K562 (cell line): Measurements from ENCODE around the gene LTBP4. TPM values are rescaled to one million over a fixed set of nuclear protein-coding genes. Genes with fewer than 3 reads are reported as not detected.

Experiments
- ATAC-seq: fragments of 200-7000 bp; cut with Tn5 transposase; 3 replicates; pipeline ENCODE4 v1.9.1; 2020; ENCODE audit warnings: moderate library complexity
- BruUV-seq: library from RNA; stranded (reverse); fragments of 400-500 nt; replicated peaks from 2 replicates; lab custom pipeline; 2021; lab: Mats Ljungman, UMichigan
- CTCF ChIA-PET: fragments of 300-600 bp; formaldehyde crosslinking; extraction: SDS; loops from one replicate; lab custom pipeline; 2021; ENCODE audit warnings: low intra/inter-chr PET ratio; lab: Yijun Ruan, JAX
- POLR2A ChIA-PET: fragments of 300-600, 350-650 bp; sonication (Branson Sonifier 250); formaldehyde crosslinking; extraction: SDS; loops from one replicate; lab custom pipeline; 2021; ENCODE audit warnings: antibody characterized with exemption, inconsistent platforms; lab: Yijun Ruan, JAX
- DNase-seq, 4 experiments: peaks; one replicate each; pipeline versions ENCODE4 v3.0.0 to v3.0.0-alpha.2; 2011 to 2018; ENCODE audit warnings: low spot score in 3 of 4, mixed read lengths in 3 of 4; ENCODE audit errors: extremely low read depth in 1 of 4
- FAIRE-seq: peaks from 2 replicates; lab custom pipeline; 2011; peaks lifted over from hg19 to GRCh38; lab: Jason Lieb, UNC
- H2AFZ ChIP-seq: 2 replicates; pipeline ENCODE4 v1.6.0; 2011; ENCODE audit warnings: low read depth, low read length, control low read depth, inconsistent platforms
- H3K27ac ChIP-seq: fragments of 200-600 bp; 3 replicates; pipeline ENCODE4 v1.8.0; 2011; ENCODE audit warnings: low read depth, mild to moderate bottlenecking, control low read depth, inconsistent platforms, low read length, moderate library complexity, mixed read lengths; ENCODE audit errors: extremely low read depth
- H3K27me3 ChIP-seq, 2 experiments: fragments of 300-600 bp in 1 of 2; 2 replicates in 1 of 2; 3 replicates in 1 of 2; pipeline versions ENCODE4 v1.6.0 to v1.8.0; 2011; ENCODE audit warnings: inconsistent platforms in 2 of 2, low read length in 2 of 2, mild to moderate bottlenecking in 1 of 2, mixed read lengths in 1 of 2, moderate library complexity in 1 of 2; ENCODE audit not compliant: control insufficient read depth in 2 of 2, insufficient read depth in 2 of 2
- H3K36me3 ChIP-seq: fragments of 300-600 bp; 3 replicates; pipeline ENCODE4 v1.8.0; 2011; ENCODE audit warnings: mild to moderate bottlenecking, low read length, inconsistent platforms; ENCODE audit not compliant: control insufficient read depth, insufficient read depth
- H3K4me1 ChIP-seq, 2 experiments: fragments of 200-600 bp in 1 of 2; replicated peaks in 1 of 2; 2 replicates in 1 of 2; 3 replicates in 1 of 2; pipeline versions ENCODE4 v1.5.1 to v1.8.0; 2011; ENCODE audit warnings: inconsistent platforms in 2 of 2, low read length in 2 of 2, mild to moderate bottlenecking in 1 of 2, mixed read lengths in 1 of 2, moderate library complexity in 1 of 2; ENCODE audit not compliant: control insufficient read depth in 2 of 2, insufficient read depth in 2 of 2
- H3K4me2 ChIP-seq: 2 replicates; pipeline ENCODE4 v1.6.1; 2011; ENCODE audit warnings: low read length, control low read depth, inconsistent platforms, mixed read lengths; ENCODE audit not compliant: insufficient read depth
- H3K4me3 ChIP-seq: fragments of 200-600 bp; sonication (generic), shearing (Covaris generic); 2 replicates; pipeline ENCODE4 v1.5.1; 2016; ENCODE audit warnings: control low read depth, inconsistent platforms
- H3K79me2 ChIP-seq: fragments of 200-600 bp; 3 replicates; pipeline ENCODE4 v1.8.0; 2011; ENCODE audit warnings: low read length, inconsistent platforms; ENCODE audit not compliant: control insufficient read depth, insufficient read depth
- H3K9ac ChIP-seq, 2 experiments: 2 replicates each; pipeline versions ENCODE4 v1.6.0 to v1.6.1; 2011; ENCODE audit warnings: low read depth in 2 of 2, low read length in 2 of 2, control low read depth in 1 of 2, inconsistent platforms in 1 of 2, mild to moderate bottlenecking in 1 of 2, mixed read lengths in 1 of 2; ENCODE audit not compliant: insufficient read depth in 1 of 2
- H3K9me1 ChIP-seq: one replicate; pipeline ENCODE4 v1.6.0; 2011; ENCODE audit warnings: inconsistent platforms, mild to moderate bottlenecking, low read length, moderate library complexity; ENCODE audit not compliant: control insufficient read depth, insufficient read depth
- H3K9me3 ChIP-seq: replicated peaks from 2 replicates; pipeline ENCODE4 v1.5.1; 2011; ENCODE audit warnings: low read depth, low read length, inconsistent platforms; ENCODE audit not compliant: control insufficient read depth, insufficient read depth
- H4K20me1 ChIP-seq: replicated peaks from 2 replicates; pipeline ENCODE4 v1.6.1; 2011; ENCODE audit warnings: low read length, inconsistent platforms, mixed read lengths; ENCODE audit not compliant: control insufficient read depth, insufficient read depth
- DMBX1 ChIP-seq: fragments of 250-450 bp; sonication (Bioruptor Pico); IDR thresholded peaks from 2 replicates; pipeline ENCODE4 v1.8.0; 2022; ENCODE audit warnings: inconsistent platforms, mild to moderate bottlenecking, moderate library complexity, borderline replicate concordance
- HDAC3 ChIP-seq: fragments of 450-650 bp; IDR thresholded peaks from 2 replicates; pipeline ENCODE4 v1.6.1; 2018; ENCODE audit warnings: borderline replicate concordance, mild to moderate bottlenecking, moderate library complexity; ENCODE audit not compliant: partially characterized antibody
- IFI16 ChIP-seq: fragments of 250-450 bp; sonication (Bioruptor Pico); IDR thresholded peaks from 2 replicates; pipeline ENCODE4 v2.1.2; 2022; ENCODE audit warnings: mild to moderate bottlenecking, inconsistent platforms
- MTA2 ChIP-seq: fragments of 450-650 bp; IDR thresholded peaks from 2 replicates; pipeline ENCODE4 v1.6.1; 2016; ENCODE audit warnings: low read depth
- TBP ChIP-seq: optimal IDR thresholded peaks from 2 replicates; pipeline ENCODE3; 2011; ENCODE audit warnings: low read depth, low read length, improper control_type of control experiment
- TCFL5 ChIP-seq: fragments of 250-450 bp; sonication (Bioruptor Pico); conservative IDR thresholded peaks from 2 replicates; pipeline ENCODE4 v1.6.1; 2021; ENCODE audit warnings: mild to moderate bottlenecking, moderate library complexity, matching md5 sums
- ZBTB1 ChIP-seq: sonication (generic); formaldehyde crosslinking; IDR thresholded peaks from 2 replicates; pipeline ENCODE4 v1.8.1; 2023; ENCODE audit warnings: missing genetic modification reagents, low read depth, mild to moderate bottlenecking, borderline replicate concordance
- ZNF124 ChIP-seq: sonication (generic); formaldehyde crosslinking; IDR thresholded peaks from 2 replicates; pipeline ENCODE4 v1.8.1; 2022; ENCODE audit warnings: missing genetic modification reagents
- ZNF212 ChIP-seq: fragments of 450-650 bp; formaldehyde crosslinking; IDR thresholded peaks from 2 replicates; pipeline ENCODE4 v1.4.0; 2020; ENCODE audit warnings: mild to moderate bottlenecking
- ZNF232 ChIP-seq: sonication (generic); formaldehyde crosslinking; IDR thresholded peaks from 2 replicates; pipeline ENCODE4 v1.8.0; 2022; ENCODE audit warnings: mild to moderate bottlenecking, missing genetic modification reagents
- ZNF449 ChIP-seq: fragments of 250-450 bp; sonication (Bioruptor Pico); IDR thresholded peaks from 2 replicates; pipeline ENCODE4 v1.8.0; 2022; ENCODE audit warnings: moderate library complexity, mild to moderate bottlenecking, inconsistent platforms
- WGBS: fragments of 100-300 bp; shearing (Covaris generic); methylation state at CpG from one replicate; pipeline ENCODE4 v1.1.6; 2016; ENCODE audit warnings: low coverage, mixed read lengths; ENCODE audit not compliant: insufficient coverage; ENCODE audit errors: missing lambda C conversion rate; 5-methylcytosine and 5-hydroxymethylcytosine counted together
- in situ Hi-C: fragments of 300-500 bp; cut with MboI; formaldehyde crosslinking; loops from 4 replicates; pipeline ENCODE4 v1.15.0; 2018; ENCODE audit warnings: inconsistent platforms, mixed read lengths
- intact Hi-C: fragments of 100-400 bp; cut with micrococcal nuclease; formaldehyde crosslinking; loops from 2 replicates; pipeline ENCODE4 v1.14.2; 2022
- polyA plus RNA-seq, 8 experiments: library from polyadenylated mRNA; depleted of rRNA in 4 of 8; stranded (reverse) in 5 of 8; unstranded in 3 of 8; fragments of >200 nt; fragmentation: Nextera tagmentation in 2 of 8; fragmentation: Illumina TruSeq in 1 of 8; extraction: Ambion mirVana in 2 of 8; extraction: Trizol in 1 of 8; gene quantifications; 2 replicates each; pipeline versions ENCODE4 v1.2.1 to v1.2.3, GENCODE V29; 2011 to 2014; ENCODE audit warnings: inconsistent platforms in 1 of 8, missing spikeins in 1 of 8
- total RNA-seq, 7 experiments: library from RNA; depleted of rRNA in 6 of 7; stranded (reverse); fragments of >200 nt in 6 of 7; fragmentation: Illumina TruSeq in 2 of 7; extraction: Trizol in 2 of 7; gene quantifications; 2 replicates each; pipeline versions ENCODE4 v1.2.1 to v1.2.3, GENCODE V29; 2011 to 2021; ENCODE audit warnings: low replicate concordance in 1 of 7
- TF ChIP-seq, protein P1 (sequence below): fragments of 150-350 bp; IDR thresholded peaks from 2 replicates; pipeline ENCODE4 v1.6.1; 2014; ENCODE audit warnings: low read depth, mild to moderate bottlenecking, low read length, borderline replicate concordance

The LTBP4 gene
- total and polyA plus RNA-seq, 9 of the 15 experiments (the other 6 are each of a cell fraction or from before 2014, with no cell fraction given): 0.35 to 160 (median 31.6) TPM

DNA sequence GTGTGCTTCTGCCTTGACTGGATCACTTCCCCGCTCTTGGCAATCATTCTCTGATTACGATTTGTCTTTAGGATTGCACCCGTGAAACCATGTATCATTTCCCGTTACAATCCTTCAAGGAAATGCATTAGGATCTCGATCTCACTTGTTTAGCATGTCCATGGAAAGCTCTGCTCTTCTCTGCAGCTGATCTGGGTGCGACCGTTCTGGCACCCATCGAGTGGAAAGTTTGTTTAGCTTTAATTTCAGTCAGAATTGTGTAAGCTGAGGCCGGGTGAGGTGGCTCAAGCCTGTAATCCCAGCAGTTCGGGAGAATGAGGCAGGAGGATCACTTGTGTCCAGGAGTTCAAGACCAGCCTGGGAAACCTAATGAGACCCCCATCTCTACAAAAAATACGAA, 58.4 kb downstream of the LTBP4 start:
- ChIA-PET POLR2A (interaction anchor here (1.3 kb wide), 1 partner anchor 9 kb away, joined by 3 read pairs; no protein-coding TSS in a partner anchor), CTCF (no interaction called here)
- no peak overlapping the region for H3K4me3 ChIP-seq
- intact Hi-C loops: no loop called here
- WGBS: 57% methylated on average over 11 of the region's 11 CpGs
- TF ChIP-seq MTA2: no peak
- TF ChIP-seq IFI16 (CRISPR knock-in tag): no peak
- TF ChIP-seq ZBTB1 (CRISPR knock-in tag): no peak
- TF ChIP-seq ZNF124: no peak
- TF ChIP-seq HDAC3: no peak
- no peak for TF ChIP-seq ZNF212 (CRISPR knock-in tag)
- TF ChIP-seq TCFL5: no peak
- TF ChIP-seq ZNF232 (CRISPR knock-in tag): no peak
- TF ChIP-seq ZNF449 (CRISPR knock-in tag): no peak
- no peak for TF ChIP-seq DMBX1 (CRISPR knock-in tag)
- TF ChIP-seq, protein P1, sequence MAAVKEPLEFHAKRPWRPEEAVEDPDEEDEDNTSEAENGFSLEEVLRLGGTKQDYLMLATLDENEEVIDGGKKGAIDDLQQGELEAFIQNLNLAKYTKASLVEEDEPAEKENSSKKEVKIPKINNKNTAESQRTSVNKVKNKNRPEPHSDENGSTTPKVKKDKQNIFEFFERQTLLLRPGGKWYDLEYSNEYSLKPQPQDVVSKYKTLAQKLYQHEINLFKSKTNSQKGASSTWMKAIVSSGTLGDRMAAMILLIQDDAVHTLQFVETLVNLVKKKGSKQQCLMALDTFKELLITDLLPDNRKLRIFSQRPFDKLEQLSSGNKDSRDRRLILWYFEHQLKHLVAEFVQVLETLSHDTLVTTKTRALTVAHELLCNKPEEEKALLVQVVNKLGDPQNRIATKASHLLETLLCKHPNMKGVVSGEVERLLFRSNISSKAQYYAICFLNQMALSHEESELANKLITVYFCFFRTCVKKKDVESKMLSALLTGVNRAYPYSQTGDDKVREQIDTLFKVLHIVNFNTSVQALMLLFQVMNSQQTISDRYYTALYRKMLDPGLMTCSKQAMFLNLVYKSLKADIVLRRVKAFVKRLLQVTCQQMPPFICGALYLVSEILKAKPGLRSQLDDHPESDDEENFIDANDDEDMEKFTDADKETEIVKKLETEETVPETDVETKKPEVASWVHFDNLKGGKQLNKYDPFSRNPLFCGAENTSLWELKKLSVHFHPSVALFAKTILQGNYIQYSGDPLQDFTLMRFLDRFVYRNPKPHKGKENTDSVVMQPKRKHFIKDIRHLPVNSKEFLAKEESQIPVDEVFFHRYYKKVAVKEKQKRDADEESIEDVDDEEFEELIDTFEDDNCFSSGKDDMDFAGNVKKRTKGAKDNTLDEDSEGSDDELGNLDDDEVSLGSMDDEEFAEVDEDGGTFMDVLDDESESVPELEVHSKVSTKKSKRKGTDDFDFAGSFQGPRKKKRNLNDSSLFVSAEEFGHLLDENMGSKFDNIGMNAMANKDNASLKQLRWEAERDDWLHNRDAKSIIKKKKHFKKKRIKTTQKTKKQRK: no peak
- TF ChIP-seq TBP: no peak
- H3K9me3 ChIP-seq: no peaks in the 10 kb centered on the region
- no peaks in the 10 kb centered on the region for H3K36me3 ChIP-seq
- DNase-seq: no peak
- BruUV-seq: no TSS peak
- in situ Hi-C loops: loop anchor here (5.0 kb wide), 1 partner anchor 483 kb away; no protein-coding TSS in a partner anchor
- no peaks in the 10 kb centered on the region for H3K9me1 ChIP-seq
- H3K4me2 ChIP-seq: no peak overlapping the region
- H3K27me3 ChIP-seq: no peaks in the 10 kb centered on the region
- peaks cover 14 to 26% of the 10 kb centered on the region in 2 experiments for H3K4me1 ChIP-seq
- H3K79me2 ChIP-seq: no peaks in the 10 kb centered on the region; the same call in 2 of the 3 replicates
- FAIRE-seq: no peak
- no peak for ATAC-seq
- H4K20me1 ChIP-seq: no peaks in the 10 kb centered on the region
- H3K27ac ChIP-seq: no peak overlapping the region
- no peak overlapping the region for H3K9ac ChIP-seq
- H2AFZ ChIP-seq: peak overlapping the region; percentile 1; the same call in 1 of the 2 replicates
